RWPE1 (cell line): ENCODE data around the gene PLEKHM1.

Source experiments
- CTCF ChIA-PET: fragments of 350-600 bp; sonication (Branson Sonifier 250); formaldehyde crosslinking; extraction: SDS; loops from one replicate; lab custom pipeline; 2021; lab: Yijun Ruan, JAX
- POLR2A ChIA-PET: fragments of 400-600 bp; formaldehyde crosslinking; extraction: SDS; loops from one replicate; lab custom pipeline; 2020; ENCODE audit warnings: antibody characterized with exemption; ENCODE audit not compliant: low non-redundant PET; lab: Yijun Ruan, JAX
- DNase-seq: peaks from one replicate; pipeline ENCODE4 v3.0.0; 2012; ENCODE audit warnings: low spot score
- H3K27ac ChIP-seq: fragments of 450-650 bp; 2 replicates; pipeline ENCODE4 v1.5.1; 2017
- TF ChIP-seq, protein P1 (sequence below): fragments of 450-650 bp; conservative IDR thresholded peaks from 2 replicates; pipeline ENCODE4 v1.5.1; 2017; ENCODE audit warnings: low read depth, mild to moderate bottlenecking

The PLEKHM1 gene

GRCh38 chr17:45394091-45394490 is 96.4 kb downstream of the PLEKHM1 start:
- peak overlapping the region; percentile 16 for H3K27ac ChIP-seq
- TF ChIP-seq, protein P1, sequence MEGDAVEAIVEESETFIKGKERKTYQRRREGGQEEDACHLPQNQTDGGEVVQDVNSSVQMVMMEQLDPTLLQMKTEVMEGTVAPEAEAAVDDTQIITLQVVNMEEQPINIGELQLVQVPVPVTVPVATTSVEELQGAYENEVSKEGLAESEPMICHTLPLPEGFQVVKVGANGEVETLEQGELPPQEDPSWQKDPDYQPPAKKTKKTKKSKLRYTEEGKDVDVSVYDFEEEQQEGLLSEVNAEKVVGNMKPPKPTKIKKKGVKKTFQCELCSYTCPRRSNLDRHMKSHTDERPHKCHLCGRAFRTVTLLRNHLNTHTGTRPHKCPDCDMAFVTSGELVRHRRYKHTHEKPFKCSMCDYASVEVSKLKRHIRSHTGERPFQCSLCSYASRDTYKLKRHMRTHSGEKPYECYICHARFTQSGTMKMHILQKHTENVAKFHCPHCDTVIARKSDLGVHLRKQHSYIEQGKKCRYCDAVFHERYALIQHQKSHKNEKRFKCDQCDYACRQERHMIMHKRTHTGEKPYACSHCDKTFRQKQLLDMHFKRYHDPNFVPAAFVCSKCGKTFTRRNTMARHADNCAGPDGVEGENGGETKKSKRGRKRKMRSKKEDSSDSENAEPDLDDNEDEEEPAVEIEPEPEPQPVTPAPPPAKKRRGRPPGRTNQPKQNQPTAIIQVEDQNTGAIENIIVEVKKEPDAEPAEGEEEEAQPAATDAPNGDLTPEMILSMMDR: no peak
- ChIA-PET POLR2A (interaction anchor here (0.7 kb wide), 1 partner anchor 196 kb away, joined by 3 read pairs; no protein-coding TSS in a partner anchor), CTCF (interaction anchor here (0.6 to 1.6 kb wide), 6 partner anchors 9 to 444 kb away, joined by 3 to 6 read pairs (median 4); partner anchors contain the start of gene ACBD4)
- DNase-seq: no peak

- ChIA-PET POLR2A (interaction anchor here (0.7 to 0.9 kb wide), 2 partner anchors 8 to 195 kb away, joined by 3 read pairs; no protein-coding TSS in a partner anchor), CTCF (interaction anchor here (0.5 to 1.6 kb wide), 6 partner anchors 8 to 258 kb away, joined by 3 to 6 read pairs (median 3); partner anchors contain the start of gene ACBD4)
- TF ChIP-seq, protein P1: no peak
- DNase-seq: no peak
- no peak overlapping the region for H3K27ac ChIP-seq
Observed at GRCh38 chr17:45393411-45393810, 97.1 kb downstream of the PLEKHM1 start.

GRCh38 chr17:45391918-45392317 is 98.6 kb downstream of the PLEKHM1 start:
- TF ChIP-seq, protein P1: no peak
- DNase-seq: no peak
- CTCF ChIA-PET: interaction anchor here (0.6 to 1.6 kb wide), 3 partner anchors 115 to 392 kb away, joined by 3 to 8 read pairs (median 5); partner anchors contain the start of genes ACBD4 and CRHR1
- POLR2A ChIA-PET: interaction anchor here (0.7 kb wide), 1 partner anchor 19 kb away, joined by 5 read pairs; no protein-coding TSS in a partner anchor
- no peak overlapping the region for H3K27ac ChIP-seq

DNA sequence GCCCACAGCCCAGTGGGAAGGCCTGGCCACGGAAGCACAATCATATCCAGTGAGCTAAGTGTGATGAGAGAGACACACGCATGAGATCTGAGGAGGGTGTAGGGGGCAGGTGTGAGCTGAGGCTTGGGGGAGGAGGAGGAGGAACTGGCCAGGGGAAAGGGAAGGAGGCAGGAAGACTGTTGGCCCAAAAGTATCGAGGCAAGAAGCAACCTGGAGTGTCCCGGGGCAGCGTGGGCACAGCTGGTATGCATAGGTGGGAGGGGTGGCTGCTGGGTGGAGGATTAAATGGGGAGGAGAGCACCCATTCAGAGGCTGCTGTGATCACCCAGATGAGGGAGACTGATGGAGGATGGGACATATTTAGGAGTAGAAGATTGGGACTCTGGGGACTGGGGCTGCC is 99.2 kb downstream of the PLEKHM1 start:
- ChIA-PET CTCF (interaction anchor here (0.7 to 1.6 kb wide), 3 partner anchors 114 to 256 kb away, joined by 3 to 6 read pairs (median 5); partner anchors contain the start of gene ACBD4), POLR2A (no interaction called here)
- no peak overlapping the region for H3K27ac ChIP-seq
- TF ChIP-seq, protein P1: no peak
- no peak for DNase-seq

- ChIA-PET CTCF (interaction anchor here (1.0 to 2.7 kb wide), 2 partner anchors 112 to 170 kb away, joined by 3 to 9 read pairs; no protein-coding TSS in a partner anchor), POLR2A (no interaction called here)
- no peak for DNase-seq
- TF ChIP-seq, protein P1: no peak
- no peak overlapping the region for H3K27ac ChIP-seq
Observed at GRCh38 chr17:45389354-45389753, 101.2 kb downstream of the PLEKHM1 start.

DNA sequence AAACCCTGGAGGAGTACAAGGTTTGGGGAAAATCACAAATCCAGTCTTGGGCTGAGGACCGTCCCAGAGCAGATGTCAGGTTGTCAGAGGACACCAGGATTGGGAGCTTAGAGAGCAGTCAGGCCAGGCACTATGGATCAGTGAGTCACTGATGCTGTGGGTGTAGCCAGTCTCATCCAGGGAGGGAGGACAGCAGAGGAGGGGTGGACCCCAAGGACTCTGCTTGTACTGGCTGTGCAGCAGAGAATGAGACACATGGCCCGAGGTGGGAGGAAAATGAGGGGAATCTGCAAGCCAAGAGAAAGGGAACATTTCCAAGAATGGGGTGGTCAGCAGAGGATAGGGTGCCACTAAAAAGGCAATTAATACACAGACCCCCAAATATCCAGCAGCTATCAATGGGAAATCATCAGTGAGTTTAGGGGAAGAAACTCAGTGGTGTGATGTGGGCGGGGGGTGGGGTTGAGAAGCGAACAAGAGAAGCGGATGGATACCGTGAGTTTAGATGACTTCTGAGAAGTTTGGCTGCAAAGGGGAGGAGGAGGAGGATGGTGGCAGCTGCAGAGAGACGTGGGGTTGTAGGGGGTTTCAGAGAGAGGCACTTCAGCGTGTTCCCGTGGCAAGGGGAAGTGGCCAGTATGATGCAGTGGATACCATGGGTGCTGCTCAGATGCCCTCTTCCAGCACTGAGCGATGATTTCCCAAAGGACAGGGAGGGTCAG is 101.8 kb downstream of the PLEKHM1 start:
- POLR2A ChIA-PET: no interaction called here
- TF ChIP-seq, protein P1: no peak
- CTCF ChIA-PET: interaction anchor here (1.0 to 2.7 kb wide), 2 partner anchors 112 to 170 kb away, joined by 3 to 9 read pairs; no protein-coding TSS in a partner anchor
- H3K27ac ChIP-seq: no peak overlapping the region
- no peak for DNase-seq
